Naive thymus-derived CD4-positive, alpha-beta T cell (primary cell): ENCODE data around the gene SF3B5. TPM values are rescaled to one million over a fixed set of nuclear protein-coding genes. Genes with fewer than 3 reads are reported as not detected.
"Not testable (repeated sequence)": the region's sequence is repeated elsewhere in the genome, so short reads cannot be mapped to it uniquely, and the experiment has no call there.

Experiments
- ATAC-seq: fragments of 150-1000 bp; cut with Tn5 transposase; 2 replicates; pipeline ENCODE4 v1.10.0; 2021; ENCODE audit warnings: mild to moderate bottlenecking, moderate library complexity
- CTCF ChIA-PET: fragments of 350-600 bp; sonication (Branson Sonifier 250); formaldehyde crosslinking; loops from one replicate; lab custom pipeline; 2021; ENCODE audit warnings: antibody characterized with exemption; lab: Charles Lee
- POLR2A ChIA-PET: fragments of 350-600 bp; sonication (Branson Sonifier 250); formaldehyde crosslinking; loops from one replicate; lab custom pipeline; 2021; ENCODE audit warnings: antibody characterized with exemption, inconsistent platforms; lab: Charles Lee
- DNase-seq, 9 donors: peaks; one replicate each; pipeline versions ENCODE4 v3.0.0 to v3.0.0-alpha.2; 2020 to 2022; ENCODE audit warnings: mixed read lengths in 1 of 9
- H3K27ac ChIP-seq: one replicate; pipeline ENCODE4 v1.7.0; 2013; ENCODE audit warnings: mild to moderate bottlenecking, low read depth, low read length, moderate library complexity
- H3K27me3 ChIP-seq, 2 donors: one replicate each; pipeline ENCODE4 v1.7.0; 2013; ENCODE audit warnings: low read length in 2 of 2, mild to moderate bottlenecking in 2 of 2, moderate library complexity in 2 of 2; ENCODE audit not compliant: control insufficient read depth in 2 of 2, insufficient read depth in 2 of 2
- H3K36me3 ChIP-seq, 3 experiments: 1 replicate in 2 of 3; 2 replicates in 1 of 3; pipeline ENCODE4 v1.7.0; 2013; ENCODE audit warnings: low read length in 3 of 3, mild to moderate bottlenecking in 3 of 3, moderate library complexity in 1 of 3; ENCODE audit not compliant: insufficient read depth in 3 of 3, control insufficient read depth in 2 of 3
- H3K4me1 ChIP-seq, 2 donors: one replicate each; pipeline ENCODE4 v1.7.0; 2013; ENCODE audit warnings: low read length in 2 of 2, mild to moderate bottlenecking in 2 of 2, moderate library complexity in 1 of 2; ENCODE audit not compliant: control insufficient read depth in 2 of 2, insufficient read depth in 2 of 2
- H3K4me3 ChIP-seq: 2 replicates; pipeline ENCODE4 v1.7.0; 2013; ENCODE audit warnings: mild to moderate bottlenecking, low read length
- H3K9me3 ChIP-seq, 3 experiments: 1 replicate in 2 of 3; 2 replicates in 1 of 3; pipeline ENCODE4 v1.7.0; 2013; ENCODE audit warnings: low read length in 3 of 3; ENCODE audit not compliant: control insufficient read depth in 2 of 3
- H3K27ac Mint-ChIP-seq, 9 donors: one replicate each; pipeline ENCODE4 v1.8.0; 2020 to 2022; ENCODE audit warnings: mixed read lengths in 9 of 9, mild to moderate bottlenecking in 8 of 9, moderate library complexity in 5 of 9, inconsistent platforms in 2 of 9
- H3K27me3 Mint-ChIP-seq, 5 donors: one replicate each; pipeline ENCODE4 v1.8.0; 2021 to 2022; ENCODE audit warnings: mixed read lengths in 5 of 5, mild to moderate bottlenecking in 1 of 5
- H3K36me3 Mint-ChIP-seq, 5 donors: one replicate each; pipeline ENCODE4 v1.8.0; 2020 to 2022; ENCODE audit warnings: mixed read lengths in 5 of 5, mild to moderate bottlenecking in 3 of 5, inconsistent platforms in 1 of 5
- H3K4me1 Mint-ChIP-seq, 7 donors: one replicate each; pipeline ENCODE4 v1.8.0; 2020 to 2022; ENCODE audit warnings: mixed read lengths in 7 of 7, mild to moderate bottlenecking in 3 of 7, inconsistent platforms in 1 of 7
- H3K4me3 Mint-ChIP-seq, 10 donors: one replicate each; pipeline ENCODE4 v1.8.0; 2020 to 2022; ENCODE audit warnings: mild to moderate bottlenecking in 10 of 10, mixed read lengths in 10 of 10, moderate library complexity in 6 of 10, inconsistent platforms in 2 of 10
- H3K9me3 Mint-ChIP-seq, 11 donors: one replicate each; pipeline ENCODE4 v1.8.0; 2020 to 2022; ENCODE audit warnings: mixed read lengths in 11 of 11, mild to moderate bottlenecking in 4 of 11, inconsistent platforms in 1 of 11, moderate library complexity in 1 of 11
- intact Hi-C, 2 donors: fragments of 100-400 bp; cut with micrococcal nuclease; formaldehyde crosslinking; loops; one replicate each; pipeline ENCODE4 v1.15.1; 2023
- polyA plus RNA-seq, 2 donors: library from polyadenylated mRNA; unstranded; fragments of 300-500 nt; fragmentation: Illumina TruSeq; gene quantifications; one replicate each; pipeline ENCODE4 v1.2.3, GENCODE V29; 2021
- total RNA-seq, 6 experiments: library from RNA in 5 of 6; stranded (reverse) in 5 of 6; gene quantifications; 1 replicate in 5 of 6; 2 replicates in 1 of 6; pipeline ENCODE4 v1.2.3 and lab custom pipeline; 2021 to 2026

The SF3B5 gene
- total and polyA plus RNA-seq, 7 experiments from 2014 or later = 89.2 to 444 (median 145) TPM

DNA sequence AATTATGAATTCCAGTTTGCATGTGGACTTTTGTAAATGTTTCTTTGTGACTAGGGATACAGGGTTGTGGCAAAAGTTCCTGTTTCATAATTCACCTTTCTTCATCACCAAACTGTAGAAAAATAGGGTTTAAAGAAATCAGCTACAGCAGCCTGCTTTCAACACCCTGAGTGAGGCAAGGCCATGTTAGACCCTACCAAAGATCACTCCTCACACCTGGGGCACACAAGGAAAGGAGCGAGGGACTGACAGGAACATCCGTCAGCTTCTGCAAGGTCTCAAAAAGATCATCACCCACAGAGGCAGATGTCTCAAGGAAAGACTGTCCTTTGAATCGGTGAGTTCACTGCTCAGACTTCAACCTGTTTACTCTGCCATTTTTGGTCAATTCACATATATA lies 44.4 kb upstream of the SF3B5 start:
- Histone ChIP-seq H3K4me3 (no peak overlapping the region), H3K4me1 (no peaks in the 10 kb centered on the region), H3K27me3 (peaks cover 0 to 3% of the 10 kb centered on the region in 2 donors), H3K27ac (no peak overlapping the region), H3K36me3 (no peaks in the 10 kb centered on the region), H3K9me3 (no peaks in the 10 kb centered on the region)
- Mint-ChIP-seq H3K4me1 (no peaks in the 10 kb centered on the region), H3K27ac (no peak overlapping the region), H3K9me3 (peaks cover 0 to 7% (median 0%) of the 10 kb centered on the region in 11 donors), H3K36me3 (peaks cover 0 to 2% (median 0%) of the 10 kb centered on the region in 5 donors), H3K27me3 (peaks cover 0 to 11% (median 0%) of the 10 kb centered on the region in 5 donors), H3K4me3 (no peak overlapping the region)
- ChIA-PET POLR2A (no interaction called here), CTCF (no interaction called here)
- ATAC-seq (no peak), DNase-seq (no peak)
- intact Hi-C loops = no loop called here

DNA sequence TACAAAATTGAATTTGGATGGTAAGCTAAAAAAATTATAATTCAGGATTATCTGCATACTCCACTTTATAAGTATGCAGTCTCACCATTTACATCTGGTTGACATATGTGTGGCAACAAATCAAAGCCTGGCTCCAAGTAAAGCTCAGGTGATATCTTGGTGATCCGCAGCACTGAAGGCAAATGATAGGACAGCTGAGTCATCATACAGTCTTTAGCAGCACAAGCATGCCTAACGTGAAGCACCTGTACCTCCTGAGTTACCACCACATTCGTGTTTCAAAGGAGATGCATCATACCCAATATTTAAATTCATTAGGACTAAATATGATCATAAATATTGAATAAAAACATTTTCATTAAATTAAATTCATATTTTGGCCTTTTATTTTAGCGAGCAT lies 43.2 kb upstream of the SF3B5 start:
- Histone ChIP-seq H3K27me3 (peaks cover 0 to 3% of the 10 kb centered on the region in 2 donors), H3K4me3 (no peak overlapping the region), H3K9me3 (no peaks in the 10 kb centered on the region), H3K4me1 (no peaks in the 10 kb centered on the region), H3K36me3 (no peaks in the 10 kb centered on the region), H3K27ac (no peak overlapping the region)
- POLR2A ChIA-PET = no interaction called here
- Mint-ChIP-seq H3K36me3 (peaks cover 0 to 2% (median 0%) of the 10 kb centered on the region in 5 donors), H3K9me3 (peaks cover 0 to 7% (median 0%) of the 10 kb centered on the region in 11 donors), H3K27ac (no peak overlapping the region), H3K4me1 (no peaks in the 10 kb centered on the region), H3K4me3 (no peak overlapping the region), H3K27me3 (peaks cover 0 to 11% (median 0%) of the 10 kb centered on the region in 5 donors)
- DNase-seq = no peak
- no peak for ATAC-seq
- CTCF ChIA-PET = interaction anchor here (0.6 kb wide), 1 partner anchor 550 kb away, joined by 3 read pairs; no protein-coding TSS in a partner anchor
- intact Hi-C loops = no loop called here

DNA sequence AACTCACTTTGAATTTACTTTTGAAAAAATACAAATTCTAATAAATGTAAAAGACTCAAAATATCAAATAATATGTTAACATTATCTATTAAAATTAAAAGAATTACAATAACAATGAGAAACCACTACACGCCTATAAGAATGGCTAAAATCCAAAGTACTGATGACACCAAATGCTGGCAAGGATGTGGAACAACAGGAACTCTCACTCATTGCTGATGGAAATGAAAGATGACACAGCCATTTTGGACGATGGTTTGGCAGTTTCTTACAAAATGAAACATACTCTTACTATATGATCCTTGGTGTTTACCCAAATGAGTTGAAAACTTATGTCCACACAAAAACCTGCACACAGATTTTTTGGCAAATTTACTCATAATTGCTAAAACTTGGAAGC lies 39.4 kb upstream of the SF3B5 start:
- Mint-ChIP-seq H3K27me3 (peaks cover 0 to 9% (median 0%) of the 10 kb centered on the region in 5 donors), H3K36me3 (peaks cover 0 to 2% (median 0%) of the 10 kb centered on the region in 5 donors), H3K4me1 (peaks cover 7 to 14% (median 10%) of the 10 kb centered on the region in 7 donors), H3K27ac (no peak overlapping the region), H3K9me3 (peaks cover 0 to 2% (median 0%) of the 10 kb centered on the region in 11 donors), H3K4me3 (no peak overlapping the region)
- Histone ChIP-seq H3K4me3 (no peak overlapping the region), H3K27me3 (no peaks in the 10 kb centered on the region), H3K4me1 (no peaks in the 10 kb centered on the region), H3K27ac (no peak overlapping the region), H3K9me3 (no peaks in the 10 kb centered on the region), H3K36me3 (no peaks in the 10 kb centered on the region)
- CTCF ChIA-PET = no interaction called here
- intact Hi-C loops = no loop called here
- POLR2A ChIA-PET = no interaction called here
- ATAC-seq (no peak), DNase-seq (no peak)

DNA sequence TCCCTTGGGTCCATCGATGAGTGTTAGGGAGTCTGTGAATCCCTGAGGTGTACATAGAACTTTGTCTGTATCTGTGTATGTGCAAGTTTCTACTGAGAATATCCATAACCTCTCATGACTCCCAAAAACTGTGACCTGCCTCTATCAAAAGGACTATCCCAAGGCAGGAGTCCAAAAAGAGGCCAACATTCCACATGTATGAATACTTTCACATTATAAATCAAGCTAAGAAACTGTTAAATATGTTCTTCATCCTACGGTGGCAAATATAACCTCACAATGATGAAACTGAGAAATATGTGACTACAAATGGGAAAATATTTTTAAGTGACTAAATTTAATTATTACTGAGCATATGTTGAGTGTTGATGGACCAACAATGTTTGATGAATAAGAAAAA lies 38.8 kb upstream of the SF3B5 start:
- H3K4me3 ChIP-seq = no peak overlapping the region
- ATAC-seq (no peak), DNase-seq (no peak)
- H3K27ac Mint-ChIP-seq = no peak overlapping the region
- no peak overlapping the region for H3K4me3 Mint-ChIP-seq
- no peaks in the 10 kb centered on the region for H3K27me3 ChIP-seq
- no peaks in the 10 kb centered on the region for H3K36me3 ChIP-seq
- H3K4me1 ChIP-seq = no peaks in the 10 kb centered on the region
- H3K4me1 Mint-ChIP-seq = peaks cover 7 to 14% (median 10%) of the 10 kb centered on the region in 7 donors
- peaks cover 0 to 2% (median 0%) of the 10 kb centered on the region in 5 donors for H3K36me3 Mint-ChIP-seq
- ChIA-PET CTCF (no interaction called here), POLR2A (no interaction called here)
- peaks cover 0 to 9% (median 0%) of the 10 kb centered on the region in 5 donors for H3K27me3 Mint-ChIP-seq
- no peaks in the 10 kb centered on the region for H3K9me3 ChIP-seq
- intact Hi-C loops = no loop called here
- no peak overlapping the region for H3K27ac ChIP-seq
- peaks cover 0 to 2% (median 0%) of the 10 kb centered on the region in 11 donors for H3K9me3 Mint-ChIP-seq

DNA sequence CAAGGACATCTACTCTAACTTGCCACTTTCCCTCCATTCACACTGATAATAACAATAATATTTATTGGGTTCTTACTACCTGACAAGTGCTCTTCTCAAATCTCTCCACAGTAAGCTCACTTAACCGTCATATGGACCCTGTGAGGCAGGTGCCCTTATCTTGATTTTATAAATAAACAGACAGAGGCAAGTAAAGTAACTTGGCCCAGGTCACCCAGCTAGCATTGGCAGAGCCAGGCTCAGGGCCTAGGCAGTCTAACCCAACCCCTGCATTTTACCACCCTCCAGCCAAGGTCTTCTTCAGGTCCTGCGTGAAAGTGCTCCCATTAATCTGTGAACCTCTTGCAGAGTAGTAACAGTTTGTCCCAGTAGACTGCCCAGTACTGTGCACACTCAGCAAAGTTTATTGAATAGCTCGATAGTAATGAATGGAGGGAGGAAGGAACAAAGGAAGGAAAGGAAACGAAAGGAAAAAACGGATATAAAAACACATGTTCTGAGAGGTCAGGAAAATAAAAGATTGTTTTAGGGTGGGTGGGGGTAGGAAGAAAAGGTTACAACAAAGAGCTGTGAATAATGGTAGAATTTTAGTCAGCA lies 38.0 kb upstream of the SF3B5 start:
- ChIA-PET CTCF (no interaction called here), POLR2A (no interaction called here)
- Mint-ChIP-seq H3K27ac (no peak overlapping the region), H3K4me3 (no peak overlapping the region), H3K27me3 (peaks cover 0 to 11% (median 0%) of the 10 kb centered on the region in 5 donors), H3K4me1 (peaks cover 8 to 14% (median 10%) of the 10 kb centered on the region in 7 donors), H3K9me3 (peaks cover 0 to 2% (median 0%) of the 10 kb centered on the region in 11 donors), H3K36me3 (peaks cover 0 to 2% (median 0%) of the 10 kb centered on the region in 5 donors)
- no peaks in the 10 kb centered on the region for H3K4me1 ChIP-seq
- intact Hi-C loops = no loop called here
- no peak overlapping the region for H3K4me3 ChIP-seq
- H3K27ac ChIP-seq = no peak overlapping the region
- DNase-seq = no peak
- no peaks in the 10 kb centered on the region for H3K36me3 ChIP-seq
- no peaks in the 10 kb centered on the region for H3K27me3 ChIP-seq
- no peak for ATAC-seq
- H3K9me3 ChIP-seq = no peaks in the 10 kb centered on the region

DNA sequence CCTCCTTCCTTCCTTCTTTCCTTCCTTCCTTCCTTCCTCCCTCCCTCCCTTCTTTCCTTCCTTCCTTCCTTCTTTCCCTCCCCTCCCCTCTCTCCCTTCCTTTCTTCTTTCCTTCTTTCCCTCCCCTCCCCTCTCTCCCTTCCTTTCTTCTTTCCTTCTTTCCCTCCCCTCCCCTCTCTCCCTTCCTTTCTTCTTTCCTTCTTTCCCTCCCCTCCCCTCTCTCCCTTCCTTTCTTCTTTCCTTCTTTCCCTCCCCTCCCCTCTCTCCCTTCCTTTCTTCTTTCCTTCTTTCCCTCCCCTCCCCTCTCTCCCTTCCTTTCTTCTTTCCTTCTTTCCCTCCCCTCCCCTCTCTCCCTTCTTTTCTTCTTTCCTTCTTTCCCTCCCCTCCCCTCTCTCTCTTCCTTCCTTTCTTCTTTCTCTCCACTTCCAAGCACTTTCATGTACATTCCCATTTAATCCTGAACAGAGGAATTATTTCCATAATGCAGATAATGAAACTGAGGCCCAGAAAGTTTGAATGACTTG lies 36.9 kb upstream of the SF3B5 start:
- Mint-ChIP-seq H3K27ac (peak overlapping the region in 1 of 9 donors; percentile 6), H3K27me3 (peaks cover 0 to 13% (median 0%) of the 10 kb centered on the region in 5 donors), H3K4me1 (peaks cover 8 to 14% (median 10%) of the 10 kb centered on the region in 7 donors)
- H3K9me3 Mint-ChIP-seq, ATAC-seq, H3K36me3 ChIP-seq, H3K4me3 Mint-ChIP-seq, H3K36me3 Mint-ChIP-seq, H3K27me3 ChIP-seq, POLR2A ChIA-PET, CTCF ChIA-PET, intact Hi-C loops, H3K4me3 ChIP-seq, DNase-seq, H3K4me1 ChIP-seq, H3K9me3 ChIP-seq, H3K27ac ChIP-seq: not testable (repeated sequence)
